HG02763 (cell line): ENCODE results near the gene FLCN.
"Not testable (repeated sequence)": the region's sequence is repeated elsewhere in the genome, so short reads cannot be mapped to it uniquely, and the experiment has no call there.

ENCODE experiments used
- ATAC-seq: cut with Tn5 transposase; IDR thresholded peaks from one replicate; pipeline ENCODE4 v1.9.1; 2021; ENCODE audit warnings: mild to moderate bottlenecking, moderate library complexity; ENCODE audit not compliant: unreplicated experiment

The FLCN gene

GRCh38 chr17:17214646-17215436 is 22.1 kb downstream of the FLCN start:
- ATAC-seq = no peak

- ATAC-seq = no peak
Measured at GRCh38 chr17:17213775-17214174, 23.2 kb downstream of the FLCN start.

GRCh38 chr17:17207998-17208397 is 29.0 kb downstream of the FLCN start:
- no peak for ATAC-seq

- no peak for ATAC-seq
Measured at GRCh38 chr17:17206913-17207335, 30.0 kb downstream of the FLCN start.

- ATAC-seq = peak; percentile 57
Measured at GRCh38 chr17:17206124-17206912, 30.6 kb downstream of the FLCN start, which contains the start of gene PLD6. Gene PLD6, minus strand, starts transcription at chr17:17206333. Its CDS starts 47 bp downstream, at chr17:17206286.

- ATAC-seq = peak; percentile 37
Measured at GRCh38 chr17:17205368-17206123, 31.4 kb downstream of the FLCN start.

- ATAC-seq = no peak
Measured at GRCh38 chr17:17204635-17205231, 32.2 kb downstream of the FLCN start.

- ATAC-seq = no peak
Measured at GRCh38 chr17:17204041-17204591, 32.9 kb downstream of the FLCN start.

GRCh38 chr17:17203173-17203730 is 33.7 kb downstream of the FLCN start:
- no peak for ATAC-seq

GRCh38 chr17:17201907-17202306 is 35.1 kb downstream of the FLCN start:
- ATAC-seq = no peak

GRCh38 chr17:17201271-17201670 is 35.7 kb downstream of the FLCN start:
- ATAC-seq = no peak

GRCh38 chr17:17200831-17201230 is 36.1 kb downstream of the FLCN start:
- ATAC-seq = no peak

- no peak for ATAC-seq
Measured at GRCh38 chr17:17200311-17200710, 36.7 kb downstream of the FLCN start.

- no peak for ATAC-seq
Measured at GRCh38 chr17:17198281-17198680, 38.7 kb downstream of the FLCN start.

GRCh38 chr17:17196776-17197175 is 40.2 kb downstream of the FLCN start:
- no peak for ATAC-seq

GRCh38 chr17:17195466-17195865 is 41.5 kb downstream of the FLCN start:
- ATAC-seq = not testable (repeated sequence)

GRCh38 chr17:17191961-17192381 is 45.0 kb downstream of the FLCN start:
- no peak for ATAC-seq

- no peak for ATAC-seq
Measured at GRCh38 chr17:17191346-17191792, 45.6 kb downstream of the FLCN start.

- ATAC-seq = no peak
Measured at GRCh38 chr17:17190188-17190587, 46.8 kb downstream of the FLCN start.

- ATAC-seq = no peak
Measured at GRCh38 chr17:17189559-17189958, 47.4 kb downstream of the FLCN start.
